NCI-H2171 (cell line): ENCODE data around the gene STRC.
"Not testable (repeated sequence)": the region's sequence is repeated elsewhere in the genome, so short reads cannot be mapped to it uniquely, and the experiment has no call there.

Experiments
- DNase-seq: peaks from one replicate; lab custom pipeline; 2025; lab: John Stamatoyannopoulos, UW

The STRC gene

GRCh38 chr15:43563793-43564192 lies 54.8 kb downstream of the STRC start:
- not testable (repeated sequence) for DNase-seq

DNA sequence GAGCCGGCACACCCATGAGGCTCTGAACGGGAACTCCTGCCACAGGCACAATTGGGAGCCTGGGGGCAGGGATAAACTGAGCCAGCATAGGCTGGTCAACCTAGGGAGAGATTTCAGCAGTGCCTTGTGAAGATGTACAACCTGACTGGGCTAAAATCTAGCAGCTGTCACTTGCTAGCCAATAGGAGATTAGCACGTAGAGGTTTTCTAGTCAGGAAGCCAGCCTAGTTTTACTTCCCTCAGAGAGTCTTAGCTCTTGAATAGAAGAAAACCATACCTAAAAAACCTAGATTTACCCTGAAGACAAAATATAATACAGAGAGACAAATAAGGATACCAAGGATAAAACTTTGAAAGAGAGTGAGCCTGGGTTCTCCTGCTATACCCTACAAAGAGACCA lies 55.8 kb downstream of the STRC start:
- DNase-seq = not testable (repeated sequence)

DNA sequence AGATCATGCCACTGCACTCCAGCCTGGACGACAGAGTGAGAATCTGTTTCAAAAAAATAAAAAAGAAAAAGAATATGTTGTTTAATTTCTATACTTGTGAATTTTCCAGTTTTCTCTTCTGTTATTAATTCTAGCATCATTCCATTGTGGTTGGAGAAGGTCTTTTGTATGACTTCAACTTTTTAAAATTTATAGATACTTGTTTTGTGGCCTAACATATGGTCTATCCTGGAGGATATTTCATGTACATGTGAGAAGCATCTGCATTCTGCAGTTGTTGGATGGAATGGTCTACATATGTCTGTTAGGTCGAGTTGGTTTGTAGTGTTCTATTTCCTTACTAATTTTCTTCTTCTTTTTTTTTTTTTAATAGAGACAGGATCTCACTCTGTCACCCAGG lies 65.6 kb downstream of the STRC start:
- DNase-seq = no peak

DNA sequence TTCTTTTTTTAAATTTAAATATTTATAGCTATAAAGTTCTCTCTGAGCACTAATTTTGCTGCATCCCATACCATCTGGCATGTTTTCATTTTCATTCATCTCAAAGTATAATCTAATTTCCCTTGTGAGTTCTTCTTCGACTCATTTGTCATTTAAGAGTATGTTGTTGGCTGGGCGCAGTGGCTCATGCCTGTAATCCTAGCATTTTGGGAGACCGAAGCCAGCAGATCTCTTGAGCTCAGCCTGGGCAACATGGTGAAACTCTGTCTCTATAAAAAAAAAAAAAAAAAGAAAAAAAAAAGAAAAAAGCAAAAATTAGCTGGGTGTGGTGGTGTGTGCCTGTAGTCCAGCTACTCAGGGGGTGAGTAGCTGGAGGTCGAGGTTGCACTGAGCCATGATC lies 66.3 kb downstream of the STRC start:
- DNase-seq = peak; percentile 31

DNA sequence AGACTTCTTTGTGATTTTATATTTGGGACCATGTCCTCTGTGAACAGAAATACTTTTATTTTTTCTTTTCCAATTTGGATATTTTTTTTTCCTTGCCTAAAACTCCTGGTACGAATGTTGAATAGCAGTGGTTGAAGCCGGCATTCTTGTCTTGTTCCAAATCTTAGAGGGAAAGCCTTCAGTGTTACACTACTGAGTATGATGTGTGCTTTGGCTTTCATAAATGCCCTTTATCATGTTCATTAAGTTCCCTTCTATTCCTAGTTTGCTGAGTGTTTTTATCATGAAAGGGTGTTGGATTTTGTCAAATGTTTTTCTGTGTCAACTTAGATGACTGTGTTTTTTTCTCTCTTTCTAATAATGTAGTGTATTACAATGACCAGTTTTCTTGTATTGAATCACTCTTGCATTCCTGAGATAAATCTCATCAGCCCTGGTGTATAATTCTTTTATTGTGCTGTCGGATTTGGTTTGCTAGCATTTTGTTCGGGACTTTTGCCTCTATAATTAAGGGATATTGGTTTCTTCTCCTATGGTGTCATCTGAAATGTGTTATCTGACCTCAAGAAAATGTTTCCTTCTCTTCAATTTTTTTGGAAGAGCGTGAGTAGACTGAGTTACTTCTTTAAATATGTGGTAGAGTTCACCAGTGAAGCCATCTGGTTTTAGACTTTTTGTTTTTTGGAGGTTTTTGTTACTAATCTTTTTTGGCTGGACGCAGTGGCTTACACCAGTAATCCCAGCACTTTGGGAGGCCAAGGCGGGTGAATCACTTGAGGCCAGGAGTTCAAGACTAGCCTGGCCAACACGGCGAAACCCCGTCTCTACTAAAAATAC lies 67.9 kb downstream of the STRC start:
- DNase-seq = no peak
